HEK293 (cell line): ENCODE measurements around the gene ANKRD22.

Experiments used
- CTCF ChIA-PET: fragments of 350-600 bp; formaldehyde crosslinking; extraction: SDS; loops from one replicate; lab custom pipeline; 2021; ENCODE audit warnings: antibody characterized with exemption; lab: Yijun Ruan, JAX
- POLR2A ChIA-PET: fragments of 300-600 bp; formaldehyde crosslinking; extraction: SDS; loops from one replicate; lab custom pipeline; 2020; ENCODE audit warnings: antibody characterized with exemption, inconsistent platforms; lab: Yijun Ruan, JAX
- H3K27ac ChIP-seq: fragments of 200-500 bp; sonication (Bioruptor generic); 2 replicates; pipeline ENCODE4 v1.5.1; 2014; ENCODE audit warnings: low read depth, low read length, control low read depth, inconsistent platforms; ENCODE audit errors: extremely low read depth
- H3K36me3 ChIP-seq, 2 experiments: fragments of 200-500 bp in 1 of 2; sonication (Bioruptor generic) in 1 of 2; 1 replicate in 1 of 2; 2 replicates in 1 of 2; pipeline ENCODE4 v1.5.1; 2014 to 2017; ENCODE audit warnings: inconsistent platforms in 2 of 2, low read length in 2 of 2; ENCODE audit not compliant: control insufficient read depth in 2 of 2, insufficient read depth in 1 of 2
- H3K4me1 ChIP-seq: fragments of 200-500 bp; sonication (Bioruptor generic); 2 replicates; pipeline ENCODE4 v1.5.1; 2014; ENCODE audit warnings: mild to moderate bottlenecking, low read length, inconsistent platforms; ENCODE audit not compliant: control insufficient read depth, insufficient read depth
- H3K4me3 ChIP-seq: 2 replicates; pipeline ENCODE4 v1.5.1; 2011; ENCODE audit warnings: low read depth, mild to moderate bottlenecking, control low read depth, low read length, moderate library complexity
- H3K9me3 ChIP-seq: fragments of 200-500 bp; sonication (Bioruptor generic); 2 replicates; pipeline ENCODE4 v1.5.1; 2014; ENCODE audit warnings: low read depth, low read length, inconsistent platforms; ENCODE audit not compliant: control insufficient read depth, insufficient read depth
- INSM2 ChIP-seq: fragments of 450-650 bp; formaldehyde crosslinking; IDR thresholded peaks from 2 replicates; pipeline ENCODE4 v1.5.1; 2016; ENCODE audit warnings: missing biosample characterization, missing genetic modification characterization
- MEIS1 ChIP-seq: sonication (generic); formaldehyde crosslinking; IDR thresholded peaks from 2 replicates; pipeline ENCODE4 v1.8.1; 2022; ENCODE audit warnings: missing genetic modification reagents, mild to moderate bottlenecking, borderline replicate concordance
- PRDM1 ChIP-seq: fragments of 450-650 bp; formaldehyde crosslinking; IDR thresholded peaks from 2 replicates; pipeline ENCODE4; 2016; ENCODE audit warnings: missing biosample characterization, missing genetic modification characterization
- PRDM6 ChIP-seq: fragments of 450-650 bp; formaldehyde crosslinking; IDR thresholded peaks from 2 replicates; pipeline ENCODE4 v1.5.1; 2017; ENCODE audit warnings: missing biosample characterization, missing genetic modification characterization
- ZBTB10 ChIP-seq: fragments of 450-650 bp; formaldehyde crosslinking; IDR thresholded peaks from 2 replicates; pipeline ENCODE4 v1.5.1; 2016; ENCODE audit warnings: missing biosample characterization, missing genetic modification characterization
- ZFP41 ChIP-seq: fragments of 450-650 bp; formaldehyde crosslinking; IDR thresholded peaks from 2 replicates; pipeline ENCODE4 v1.5.1; 2016; ENCODE audit warnings: missing biosample characterization, missing genetic modification characterization, borderline replicate concordance
- ZNF174 ChIP-seq: fragments of 450-650 bp; formaldehyde crosslinking; IDR thresholded peaks from 2 replicates; pipeline ENCODE4 v1.5.0; 2017; ENCODE audit warnings: missing biosample characterization, mild to moderate bottlenecking, missing genetic modification characterization
- ZNF18 ChIP-seq: fragments of 450-650 bp; formaldehyde crosslinking; IDR thresholded peaks from 2 replicates; pipeline ENCODE4 v1.5.1; 2016; ENCODE audit warnings: missing biosample characterization, missing genetic modification characterization
- ZNF214 ChIP-seq: fragments of 450-650 bp; formaldehyde crosslinking; IDR thresholded peaks from 2 replicates; pipeline ENCODE4 v1.5.1; 2017; ENCODE audit warnings: missing biosample characterization, mild to moderate bottlenecking, missing genetic modification characterization, borderline replicate concordance
- ZNF449 ChIP-seq: fragments of 450-650 bp; formaldehyde crosslinking; IDR thresholded peaks from 2 replicates; pipeline ENCODE4 v1.5.1; 2017; ENCODE audit warnings: missing biosample characterization, mild to moderate bottlenecking, missing genetic modification characterization, moderate library complexity
- ZNF530 ChIP-seq: fragments of 450-650 bp; formaldehyde crosslinking; IDR thresholded peaks from 2 replicates; pipeline ENCODE4 v1.5.1; 2016; ENCODE audit warnings: low read depth, missing biosample characterization, missing genetic modification characterization
- ZNF549 ChIP-seq: fragments of 450-650 bp; IDR thresholded peaks from 2 replicates; pipeline ENCODE4 v1.5.1; 2018; ENCODE audit warnings: missing biosample characterization, missing genetic modification characterization, mild to moderate bottlenecking, inconsistent platforms, moderate library complexity
- ZNF658 ChIP-seq: fragments of 450-650 bp; formaldehyde crosslinking; IDR thresholded peaks from 2 replicates; pipeline ENCODE4; 2016; ENCODE audit warnings: missing biosample characterization, missing genetic modification characterization
- ZNF791 ChIP-seq: fragments of 450-650 bp; formaldehyde crosslinking; IDR thresholded peaks from 2 replicates; pipeline ENCODE4 v1.5.1; 2016; ENCODE audit warnings: missing biosample characterization, missing genetic modification characterization

Gene ANKRD22

GRCh38 chr10:88830643-88831268 is 20.9 kb downstream of the ANKRD22 start:
- H3K36me3 ChIP-seq = no peaks in the 10 kb centered on the region
- no peak for TF ChIP-seq ZFP41 (tag by site-specific recombination)
- TF ChIP-seq ZNF449 (tag by site-specific recombination) = no peak
- TF ChIP-seq ZNF530 = no peak
- POLR2A ChIA-PET = no interaction called here
- no peaks in the 10 kb centered on the region for H3K9me3 ChIP-seq
- H3K27ac ChIP-seq = no peak overlapping the region
- no peak overlapping the region for H3K4me3 ChIP-seq
- CTCF ChIA-PET = interaction anchor here (0.7 to 13.0 kb wide), 4 partner anchors 20 to 265 kb away, joined by 3 to 456 read pairs (median 5); no protein-coding TSS in a partner anchor
- H3K4me1 ChIP-seq = 0 out of 2 replicates have a peak, but pooled peaks cover 3% of the 10 kb centered on the region

- Histone ChIP-seq H3K4me3 (no peak overlapping the region), H3K9me3 (no peaks in the 10 kb centered on the region), H3K4me1 (0 out of 2 replicates have a peak, but pooled peaks cover 2% of the 10 kb centered on the region), H3K27ac (no peak overlapping the region), H3K36me3 (no peaks in the 10 kb centered on the region)
- ChIA-PET CTCF (interaction anchor here (0.6 to 3.6 kb wide), 9 partner anchors 8 to 390 kb away, joined by 3 to 33 read pairs (median 4); no protein-coding TSS in a partner anchor), POLR2A (no interaction called here)
- TF ChIP-seq PRDM6 (no peak), ZNF549 (tag by site-specific recombination) (no peak), PRDM1 (no peak), ZNF791 (tag by site-specific recombination) (no peak), INSM2 (tag by site-specific recombination) (no peak), ZNF18 (no peak), ZNF214 (tag by site-specific recombination) (no peak), MEIS1 (CRISPR knock-in tag) (no peak), ZNF174 (tag by site-specific recombination) (no peak), ZNF658 (tag by site-specific recombination) (no peak), ZBTB10 (tag by site-specific recombination) (no peak)
Measured at GRCh38 chr10:88828310-88828709, 23.3 kb downstream of the ANKRD22 start.
